D721Med (cell line): ENCODE data around the gene VPS18.

Experiments
- DNase-seq: peaks from one replicate; pipeline ENCODE4 v3.0.0; 2011; ENCODE audit warnings: low spot score; ENCODE audit not compliant: insufficient read length
- FAIRE-seq: peaks from 2 replicates; lab custom pipeline; 2011; peaks lifted over from hg19 to GRCh38; lab: Jason Lieb, UNC
- CTCF ChIP-seq: IDR thresholded peaks from 2 replicates; pipeline ENCODE4 v1.5.1; 2012; ENCODE audit warnings: mild to moderate bottlenecking, control low read depth; ENCODE audit not compliant: insufficient read depth; ENCODE audit errors: missing control alignments

VPS18 gene

GRCh38 chr15:40870716-40871115 lies 23.5 kb upstream of the VPS18 start:
- no peak for FAIRE-seq
- no peak for TF ChIP-seq CTCF
- no peak for DNase-seq

- no peak for TF ChIP-seq CTCF
- peak; percentile 9 for DNase-seq
- FAIRE-seq, result no peak
Observed at GRCh38 chr15:40871749-40872617, 22.3 kb upstream of the VPS18 start.

- DNase-seq (peak; percentile 12), FAIRE-seq (no peak)
- no peak for TF ChIP-seq CTCF
Observed at GRCh38 chr15:40872791-40873693, 21.2 kb upstream of the VPS18 start.

- FAIRE-seq, result no peak
- peak; percentile 87 for DNase-seq
- peak; percentile 35 for TF ChIP-seq CTCF
Observed at GRCh38 chr15:40873694-40874561, 20.3 kb upstream of the VPS18 start, which contains the start of gene RHOV. RHOV (minus strand) TSS chr15:40874234; CDS start chr15:40874139, 95 bp downstream.

- FAIRE-seq (no peak), DNase-seq (no peak)
Observed at GRCh38 chr15:40875991-40876730, 18.1 kb upstream of the VPS18 start.

More at GRCh38 chr15:40875991-40876730, 18.1 kb upstream of the VPS18 start:
- no peak for TF ChIP-seq CTCF
